Umbilical cord (tissue), 2 donors: ENCODE measurements around the gene S100A7A. TPM values are rescaled to one million over a fixed set of nuclear protein-coding genes. Genes with fewer than 3 reads are reported as not detected.
A peak's percentile ranks its signal among the peaks of the same experiment; 100 is the strongest.

ENCODE experiments used
- DNase-seq: peaks from one replicate; pipeline ENCODE4 v3.0.0-alpha.2; 2015; ENCODE audit warnings: low spot score
- total RNA-seq: library from RNA; depleted of rRNA; stranded (reverse); fragments of >200 nt; gene quantifications from one replicate; pipeline ENCODE4 v1.2.3, GENCODE V29; 2014; ENCODE audit warnings: low replicate concordance; ENCODE audit not compliant: insufficient read depth

The S100A7A gene
- total RNA-seq = 2.9 TPM

GRCh38 chr1:153415850-153416570 lies at the start of gene S100A7A:
TSS of gene S100A7A (plus strand) at chr1:153416520. CDS start at chr1:153418083, 1,563 bp downstream.
- no peak for DNase-seq

GRCh38 chr1:153367090-153367489 lies 49.2 kb upstream of the S100A7A start:
- no peak for DNase-seq

DNA sequence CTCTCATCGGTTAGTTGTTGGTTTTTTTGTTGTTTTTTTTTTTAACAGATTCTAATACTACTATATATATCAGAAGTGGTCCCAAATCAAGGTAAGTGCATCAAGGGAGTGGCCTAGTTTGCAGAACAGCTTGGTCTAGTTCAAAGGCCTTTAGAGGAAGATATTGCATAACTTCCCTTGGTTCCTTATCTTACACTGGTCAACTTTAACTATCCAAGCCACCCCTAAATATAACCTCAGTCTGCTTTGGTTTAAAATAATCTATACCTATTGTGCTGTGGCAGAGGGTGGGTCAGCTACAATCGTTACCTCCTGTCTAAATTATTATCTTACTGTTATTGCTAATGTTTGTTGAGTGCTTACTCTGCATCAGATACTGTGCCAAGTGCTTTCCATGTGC lies 47.8 kb upstream of the S100A7A start:
- DNase-seq = no peak

- DNase-seq = no peak
Observed at GRCh38 chr1:153370146-153370545, 46.2 kb upstream of the S100A7A start.

DNA sequence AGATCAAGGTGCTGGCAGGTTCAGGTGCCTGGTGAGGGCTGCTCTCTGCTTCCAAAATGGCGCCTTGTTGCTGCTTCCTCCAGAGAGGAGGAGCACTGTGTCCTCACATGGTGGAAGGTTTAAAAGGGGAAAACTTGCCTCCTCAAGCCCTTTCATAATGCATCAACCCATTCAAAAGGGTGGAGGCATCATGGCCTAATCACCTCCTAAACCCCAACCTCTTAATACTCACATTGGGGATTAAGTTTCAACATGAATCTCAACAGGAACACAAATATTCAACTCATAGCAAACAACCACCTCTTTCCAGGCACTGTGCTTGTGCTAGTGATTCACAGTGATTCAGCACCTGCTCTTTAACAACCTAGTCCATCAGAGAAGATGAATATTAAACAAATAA lies 45.1 kb upstream of the S100A7A start:
- DNase-seq = no peak

DNA sequence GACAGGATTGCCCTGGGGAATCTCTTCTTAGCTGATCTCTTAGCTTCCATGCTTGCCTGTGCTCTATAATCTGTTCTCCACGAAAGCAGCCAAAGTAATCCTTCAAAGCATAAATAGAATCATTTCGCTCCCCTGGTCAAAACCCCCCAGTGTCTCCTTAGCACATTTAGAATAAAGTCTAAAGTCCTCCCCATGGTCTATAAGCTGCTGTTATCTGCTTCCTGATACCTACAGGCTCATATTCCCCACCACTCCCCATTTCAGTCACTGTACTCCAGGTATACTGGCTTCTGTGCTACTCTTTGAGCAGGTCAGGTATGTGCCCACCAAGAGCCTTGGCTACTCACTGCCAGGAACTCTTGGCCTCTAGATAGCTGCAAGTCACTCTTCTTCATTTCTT lies 43.7 kb upstream of the S100A7A start:
- no peak for DNase-seq

- DNase-seq = no peak
Observed at GRCh38 chr1:153374071-153374470, 42.2 kb upstream of the S100A7A start.

- peak; percentile 60 for DNase-seq
Observed at GRCh38 chr1:153375511-153375910, 40.8 kb upstream of the S100A7A start, which contains the start of gene S100A12. TSS of gene S100A12 (minus strand) at chr1:153375621. CDS start at chr1:153374592, 1,029 bp downstream.

GRCh38 chr1:153379591-153379990 lies 36.7 kb upstream of the S100A7A start:
- no peak for DNase-seq

DNA sequence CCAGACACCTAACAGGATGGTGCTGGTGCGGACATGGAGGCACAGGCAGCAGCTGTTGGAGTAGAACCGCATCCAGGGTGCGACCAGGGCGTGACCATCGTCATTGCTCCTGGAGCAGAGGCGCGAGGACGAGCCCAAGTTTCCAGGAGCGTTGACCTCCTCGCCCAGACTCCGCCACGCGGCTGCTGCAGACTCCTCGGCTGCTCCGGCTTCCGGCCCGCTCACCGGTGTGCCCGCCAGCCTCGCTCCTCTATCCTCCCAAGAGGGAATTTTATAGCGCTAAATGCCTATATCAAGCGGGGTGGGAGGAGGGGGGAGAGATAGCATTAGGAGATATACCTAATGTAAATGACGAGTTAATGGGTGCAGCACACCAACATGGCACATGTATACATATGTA lies 35.6 kb upstream of the S100A7A start:
- DNase-seq = no peak

DNA sequence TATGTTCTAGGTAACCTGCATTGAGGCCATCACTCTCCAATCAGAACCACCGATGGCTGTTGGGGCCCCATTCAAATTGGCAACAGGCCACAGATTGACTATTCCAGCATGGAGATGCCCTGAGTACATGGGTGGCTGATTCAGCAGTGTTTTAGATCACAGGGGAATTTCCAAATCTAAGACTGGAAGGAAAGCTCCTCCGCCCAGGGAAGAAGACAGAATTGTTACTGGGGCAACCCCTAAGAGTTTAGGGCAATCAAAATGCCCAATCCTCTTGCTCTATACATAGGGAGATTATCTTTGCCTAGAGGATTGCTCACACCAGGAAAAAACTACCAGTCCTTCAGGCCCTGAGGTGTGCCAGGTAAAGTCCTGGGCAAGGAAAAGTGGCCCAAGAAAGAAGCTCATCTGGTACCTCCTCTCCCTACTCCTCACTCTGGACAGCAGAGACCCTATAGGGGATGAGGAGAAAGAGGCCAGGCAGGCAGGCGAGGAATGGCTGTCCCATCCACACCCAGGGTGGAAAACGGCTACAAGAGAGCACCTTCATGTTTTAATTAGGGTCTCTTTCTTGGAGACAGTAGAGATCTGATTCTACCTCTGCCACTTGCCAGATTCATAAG lies 31.3 kb upstream of the S100A7A start:
- DNase-seq = no peak

DNA sequence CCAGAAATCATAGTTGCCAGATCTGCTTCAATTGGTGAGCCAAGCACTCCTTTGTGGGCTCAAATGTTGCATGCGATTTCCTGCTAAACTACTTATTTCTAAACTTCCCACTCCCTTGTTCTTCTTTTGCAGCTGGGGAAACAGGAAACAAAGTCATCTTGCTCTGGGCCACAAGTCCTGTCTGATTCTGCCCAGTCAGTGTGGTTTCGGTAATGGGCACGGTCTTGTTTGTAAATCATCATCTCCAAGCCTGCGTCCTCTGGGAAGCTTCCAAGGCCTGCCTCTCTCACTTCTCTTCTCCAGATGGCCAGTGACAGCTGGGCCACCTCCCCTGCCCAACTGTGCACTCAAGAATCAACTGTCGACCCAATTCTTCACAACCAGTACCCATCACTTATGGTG lies 29.8 kb upstream of the S100A7A start:
- DNase-seq = peak; percentile 22

DNA sequence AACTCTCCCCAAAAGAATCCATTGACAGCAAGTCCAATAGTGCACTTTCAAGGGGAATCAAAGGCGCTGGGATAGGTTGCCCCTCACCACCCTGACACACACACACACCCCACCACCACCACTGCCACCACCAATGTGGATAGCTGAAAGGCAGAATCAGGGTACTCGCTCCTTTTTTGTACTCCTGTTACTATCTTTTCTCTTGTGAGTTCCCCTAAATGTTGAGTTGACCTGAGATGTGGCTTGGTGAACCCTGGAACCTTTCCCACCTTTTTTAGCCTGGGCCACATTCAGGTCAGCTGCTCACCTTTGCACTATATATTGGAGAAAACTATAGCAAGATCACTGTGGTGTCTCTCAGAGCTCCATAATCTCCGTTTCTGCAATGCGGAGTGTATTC lies 29.3 kb upstream of the S100A7A start:
- DNase-seq = no peak

- DNase-seq = no peak
Observed at GRCh38 chr1:153387785-153388184, 28.5 kb upstream of the S100A7A start.

- no peak for DNase-seq
Observed at GRCh38 chr1:153389401-153389800, 26.9 kb upstream of the S100A7A start.

DNA sequence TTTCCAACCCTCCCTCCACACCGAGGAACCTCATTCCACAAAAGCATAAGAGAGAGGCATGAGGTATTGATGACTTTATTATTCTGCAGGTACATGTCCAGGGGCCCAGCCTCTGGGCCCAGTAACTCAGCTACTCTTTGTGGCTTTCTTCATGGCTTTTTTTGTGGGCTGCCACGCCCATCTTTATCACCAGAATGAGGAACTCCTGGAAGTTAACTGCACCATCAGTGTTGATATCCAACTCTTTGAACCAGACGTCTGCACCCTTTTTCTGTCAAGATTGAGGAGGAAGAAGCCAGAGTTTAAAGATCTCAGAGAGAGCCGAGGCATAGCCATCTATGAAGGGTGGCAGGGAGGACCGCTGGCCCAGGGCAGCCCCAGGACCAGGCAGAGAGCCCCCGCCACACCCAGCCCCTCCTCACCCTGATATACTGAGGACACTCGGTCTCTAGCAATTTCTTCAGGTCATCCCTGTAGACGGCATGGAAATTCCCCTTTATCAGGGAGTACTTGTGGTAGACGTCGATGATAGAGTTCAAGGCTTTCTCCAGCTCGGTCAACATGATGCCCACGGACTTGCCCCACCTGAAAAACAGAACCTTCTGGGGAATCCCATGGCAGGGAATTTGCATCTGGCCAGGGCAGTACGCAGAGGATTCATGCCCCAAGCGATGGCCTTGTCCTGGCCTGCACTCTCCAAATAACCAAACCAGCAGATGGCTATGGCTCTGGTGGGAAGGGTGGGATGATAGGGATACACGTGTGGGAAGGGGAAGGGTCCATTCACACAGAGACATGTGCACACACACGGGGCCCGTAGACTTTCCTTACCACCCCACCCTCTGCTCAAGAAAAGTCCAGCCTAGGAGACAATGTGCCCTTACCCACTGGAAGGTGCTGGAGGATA lies 26.1 kb upstream of the S100A7A start:
- no peak for DNase-seq

DNA sequence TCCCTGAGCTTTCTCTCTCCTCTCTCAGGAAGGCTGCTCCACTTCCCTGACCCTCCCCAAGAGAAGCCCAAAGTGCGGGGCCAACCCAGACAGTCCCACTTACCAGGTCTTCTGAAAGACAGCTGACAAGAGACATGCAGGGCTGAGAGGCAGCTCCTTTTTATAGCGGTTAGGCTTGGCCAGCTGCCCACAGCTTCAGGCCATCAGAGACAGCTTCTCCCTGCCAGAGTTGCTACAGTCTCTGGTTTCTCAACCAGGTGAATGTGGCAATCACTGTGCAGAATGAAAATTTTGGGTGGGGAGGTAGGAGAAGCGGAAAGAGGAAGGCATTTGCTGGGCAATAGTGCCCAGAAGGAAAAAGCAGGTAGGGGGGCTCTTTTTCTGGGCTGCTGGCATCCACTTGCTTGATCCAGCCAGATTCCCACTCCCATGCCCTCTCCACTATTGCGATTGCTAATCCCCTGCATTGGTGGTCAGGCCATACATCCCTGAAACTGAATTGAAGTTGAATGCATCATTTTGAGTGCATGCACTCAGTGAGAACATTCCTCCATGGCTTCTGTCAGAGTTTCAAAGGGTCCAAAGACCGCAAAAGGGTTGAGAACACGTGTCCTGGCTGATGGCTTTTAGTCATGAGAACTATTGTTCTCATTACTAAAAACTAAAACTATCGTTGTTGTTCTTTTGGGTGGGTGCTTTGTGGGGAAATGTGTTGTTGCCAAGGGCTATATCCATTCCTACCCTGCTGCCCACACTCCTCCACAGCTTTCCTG lies 25.2 kb upstream of the S100A7A start, which contains the start of gene S100A8:
TSS of gene S100A8 (minus strand) at position 136 of the 773 bp plus-strand sequence. CDS start 538 bp downstream, outside the sequence.
- DNase-seq = peak; percentile 11

DNA sequence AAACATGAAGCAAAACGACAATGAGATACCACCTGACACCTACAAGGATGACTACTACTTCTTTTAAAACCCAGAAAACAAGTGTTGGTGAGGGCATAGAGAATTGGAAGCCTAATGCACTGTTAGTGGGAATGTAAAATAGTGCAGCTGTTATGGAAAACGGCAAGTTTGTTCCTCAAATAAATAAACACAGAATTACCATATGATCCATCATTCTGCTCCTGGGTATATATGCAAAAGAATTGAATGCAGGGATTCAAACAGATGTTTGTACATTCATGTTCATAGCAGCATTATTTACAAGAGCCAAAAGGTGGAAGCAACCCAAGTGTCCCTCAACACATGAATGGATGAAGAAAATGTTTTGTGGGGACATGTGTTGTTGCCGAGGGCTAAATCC lies 24.1 kb upstream of the S100A7A start:
- no peak for DNase-seq

DNA sequence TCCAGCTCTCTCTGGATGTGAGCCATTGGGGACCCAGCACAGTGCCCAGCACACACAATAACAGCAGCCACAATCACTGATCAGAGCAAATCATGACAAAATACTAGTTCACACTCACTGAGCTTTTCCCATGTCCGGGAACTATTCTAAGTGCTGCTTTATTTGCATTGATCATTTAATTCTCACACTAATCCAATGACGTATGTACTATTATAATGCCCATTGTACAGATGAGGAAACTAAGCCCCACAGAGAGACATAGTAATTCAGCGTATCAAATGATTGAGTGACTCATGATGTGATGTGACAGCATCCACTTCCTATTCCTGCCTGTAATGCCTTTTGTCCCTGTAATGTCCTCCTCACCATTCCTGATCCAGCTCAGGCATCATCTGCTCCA lies 23.5 kb upstream of the S100A7A start:
- DNase-seq = no peak

DNA sequence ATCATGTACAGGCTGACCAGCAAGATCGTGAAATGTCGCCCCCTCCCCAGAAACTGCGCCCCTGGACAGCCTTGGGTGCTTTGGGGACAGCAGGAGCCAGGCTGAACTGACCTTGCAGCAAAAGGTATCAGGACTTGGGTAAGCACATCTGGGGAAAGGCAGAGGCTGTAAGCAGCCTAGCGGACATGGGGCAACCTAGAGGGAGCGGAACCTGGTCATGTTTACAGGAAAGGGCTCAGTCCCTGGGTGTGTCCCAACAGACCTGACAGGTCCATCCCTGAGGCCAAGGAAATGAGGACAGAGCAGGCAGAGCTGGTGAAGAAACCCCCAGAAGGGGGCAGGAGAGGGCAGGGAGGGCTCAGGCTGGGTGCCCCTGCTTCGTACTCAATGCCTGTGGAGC lies 22.4 kb upstream of the S100A7A start:
- no peak for DNase-seq

DNA sequence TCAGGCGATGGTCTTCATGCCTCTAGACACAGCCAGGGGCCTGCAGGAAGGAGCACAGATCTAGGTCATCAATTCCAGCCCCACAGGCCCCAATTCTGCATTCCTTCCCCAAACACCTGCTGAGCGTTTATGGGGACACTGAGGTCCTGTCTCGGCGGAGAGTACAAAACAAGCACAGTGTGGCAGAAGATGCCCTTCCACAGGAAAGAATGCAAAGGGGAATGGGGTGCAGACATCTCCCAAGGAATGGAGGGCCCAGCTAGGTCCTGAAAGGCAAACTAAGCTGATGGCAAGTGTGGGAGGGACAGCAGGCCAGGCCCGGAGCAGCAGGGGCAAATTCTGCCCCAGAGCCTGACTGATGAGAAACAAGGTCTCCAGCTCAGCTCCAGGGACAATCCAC lies 21.9 kb upstream of the S100A7A start:
- no peak for DNase-seq
